CD4-positive, alpha-beta T cell treated with Interleukin-15 for 4 hours (primary cell): ENCODE measurements around the gene PCDHGC5.

Experiments
- DNase-seq: peaks from one replicate; pipeline ENCODE4 v3.0.0-alpha.2; 2020; ENCODE audit warnings: low spot score

The PCDHGC5 gene

DNA sequence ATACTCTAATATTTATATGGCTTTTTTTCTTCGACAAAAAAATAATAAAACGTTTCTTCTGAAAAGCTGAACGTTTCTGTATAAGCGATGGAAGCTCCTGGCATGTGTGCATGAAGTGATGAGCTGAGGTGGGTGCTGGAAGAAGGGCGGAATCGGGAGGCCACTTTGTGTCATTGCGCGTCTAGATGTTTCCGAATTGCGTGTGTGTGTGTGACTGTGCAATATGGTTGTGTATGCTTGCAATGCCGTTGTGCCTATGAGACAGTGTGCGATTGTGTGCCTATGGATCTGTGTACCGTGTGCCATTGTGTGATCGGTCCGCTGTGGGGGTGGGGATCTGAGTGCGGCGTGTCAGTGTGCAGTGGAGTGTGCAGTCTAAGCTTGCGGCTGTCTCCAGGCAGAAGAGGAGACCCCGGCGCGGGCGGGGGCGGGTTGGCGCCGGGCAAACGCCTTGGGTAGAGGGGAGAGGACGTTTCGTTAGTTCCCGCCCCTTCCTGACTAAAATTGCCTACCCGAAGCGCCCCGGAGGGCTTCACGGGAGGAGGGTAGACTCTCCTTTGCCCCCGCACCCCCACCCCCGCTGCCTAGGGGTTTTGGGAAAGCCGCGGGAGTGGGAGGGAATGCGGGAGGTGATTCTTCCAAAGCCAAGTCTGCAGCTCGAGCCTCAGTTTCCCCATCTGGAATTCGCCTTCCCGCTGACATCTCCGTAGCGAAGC is 24.2 kb downstream of the PCDHGC5 start:
- peak; percentile 12 for DNase-seq

- peak; percentile 56 for DNase-seq
These were observed 24.9 kb downstream of the PCDHGC5 start for GRCh38 chr5:141513627-141514329.

- no peak for DNase-seq
These were observed 25.7 kb downstream of the PCDHGC5 start for GRCh38 chr5:141514330-141515133.

DNA sequence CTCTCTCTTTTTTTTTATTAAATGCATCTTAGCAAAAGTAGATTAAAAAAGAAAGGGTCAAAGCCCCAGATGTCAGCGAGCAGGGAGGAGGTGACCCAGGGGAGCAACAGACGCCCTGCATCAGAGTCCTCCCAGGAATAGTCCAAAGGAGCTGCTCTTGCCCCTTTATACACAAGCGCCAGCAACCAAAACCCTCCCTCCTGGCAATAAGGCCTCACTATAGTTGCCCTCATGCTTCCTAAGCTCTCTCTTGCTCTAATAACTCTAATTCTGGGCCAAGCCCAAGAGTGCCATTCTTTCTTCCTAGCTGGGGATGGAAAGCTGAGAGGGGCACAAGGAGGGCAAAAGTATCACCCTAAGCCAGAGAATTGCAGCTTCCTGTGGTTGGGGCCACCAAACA is 26.3 kb downstream of the PCDHGC5 start:
- no peak for DNase-seq

DNA sequence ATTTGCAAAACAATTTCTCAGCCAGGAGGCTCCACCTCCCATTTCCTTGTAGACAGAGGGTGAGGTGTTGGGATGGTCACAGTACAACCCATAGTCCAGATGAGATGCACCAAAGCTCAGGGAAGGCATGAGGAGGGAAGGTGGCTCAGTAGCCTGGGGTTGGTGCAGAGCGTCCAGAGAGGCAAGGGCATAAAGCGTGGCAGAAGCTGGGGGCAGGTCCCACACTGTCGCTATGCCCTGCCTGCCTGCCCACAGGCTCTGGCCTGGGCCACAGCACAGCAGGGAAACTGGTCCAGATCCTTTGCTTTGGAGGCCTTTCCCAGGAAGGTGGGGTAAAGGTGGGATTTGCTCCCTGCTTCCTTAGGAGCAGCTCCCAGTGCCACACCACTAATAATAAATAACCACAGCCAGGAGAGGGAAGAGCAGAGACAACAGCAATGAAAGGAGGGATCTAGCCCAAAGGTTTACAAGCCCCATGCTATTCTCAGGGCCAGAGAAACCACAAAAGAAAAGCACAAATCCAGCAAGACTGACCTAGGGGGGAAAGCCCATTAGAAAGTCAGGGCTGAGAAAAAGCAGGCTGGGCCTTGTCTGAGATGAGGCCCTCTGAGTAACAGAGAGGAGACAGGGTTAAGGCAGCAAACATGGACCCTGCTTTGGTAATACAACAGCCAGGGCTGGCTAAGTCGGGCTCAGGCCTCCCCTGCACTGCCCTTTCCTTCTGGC is 27.2 kb downstream of the PCDHGC5 start:
- no peak for DNase-seq

GRCh38 chr5:141516672-141517025 is 27.8 kb downstream of the PCDHGC5 start:
- no peak for DNase-seq

- DNase-seq: no peak
These were observed 28.4 kb downstream of the PCDHGC5 start for GRCh38 chr5:141517312-141517711.

GRCh38 chr5:141517880-141518617 is 29.2 kb downstream of the PCDHGC5 start:
- DNase-seq: no peak

DNA sequence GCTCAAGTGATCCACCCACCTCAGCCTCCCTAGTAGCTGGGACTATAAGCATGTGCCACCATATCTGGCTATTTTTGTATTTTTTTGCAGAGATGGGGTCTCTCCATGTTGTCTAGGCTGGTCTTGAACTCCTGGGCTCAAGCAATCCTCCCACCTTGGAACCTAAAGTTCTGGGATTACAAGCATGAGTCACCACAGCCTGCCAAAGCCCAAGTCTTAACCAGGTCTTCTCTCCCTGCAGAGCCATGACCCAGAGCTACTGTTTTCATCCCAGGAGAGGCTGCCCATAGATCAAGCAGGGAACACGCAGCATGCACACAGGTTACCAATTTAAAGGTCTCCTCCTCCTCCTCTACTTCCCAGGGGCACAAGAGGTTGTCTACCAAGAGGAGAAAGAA is 29.7 kb downstream of the PCDHGC5 start:
- no peak for DNase-seq

GRCh38 chr5:141519605-141520565 is 31.0 kb downstream of the PCDHGC5 start:
- no peak for DNase-seq

DNA sequence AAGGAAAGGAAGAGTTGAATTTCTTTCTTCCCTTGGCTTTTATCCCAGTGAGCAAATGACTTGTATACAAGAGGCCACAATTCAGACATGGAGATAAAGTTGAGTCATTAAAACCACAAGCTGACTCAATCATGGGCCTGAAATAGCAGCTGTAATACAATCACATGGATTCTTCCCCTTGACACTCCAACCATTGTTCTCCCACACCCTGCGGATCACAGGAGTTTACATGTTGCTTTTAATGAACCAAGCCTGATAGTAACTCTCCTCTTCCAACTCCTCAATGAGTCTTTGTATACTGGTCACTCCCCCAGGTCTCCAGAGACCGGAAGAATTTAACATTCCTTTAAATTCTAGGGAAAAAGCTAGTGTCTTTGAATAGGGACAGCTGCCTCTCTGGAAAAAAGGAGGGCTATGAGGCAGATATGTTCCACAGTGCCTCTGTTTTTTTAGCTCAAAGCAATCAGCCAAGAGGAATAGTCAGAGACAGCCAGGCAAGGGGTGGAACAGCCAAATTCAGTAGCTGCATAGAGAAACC is 32.4 kb downstream of the PCDHGC5 start:
- DNase-seq: no peak

DNA sequence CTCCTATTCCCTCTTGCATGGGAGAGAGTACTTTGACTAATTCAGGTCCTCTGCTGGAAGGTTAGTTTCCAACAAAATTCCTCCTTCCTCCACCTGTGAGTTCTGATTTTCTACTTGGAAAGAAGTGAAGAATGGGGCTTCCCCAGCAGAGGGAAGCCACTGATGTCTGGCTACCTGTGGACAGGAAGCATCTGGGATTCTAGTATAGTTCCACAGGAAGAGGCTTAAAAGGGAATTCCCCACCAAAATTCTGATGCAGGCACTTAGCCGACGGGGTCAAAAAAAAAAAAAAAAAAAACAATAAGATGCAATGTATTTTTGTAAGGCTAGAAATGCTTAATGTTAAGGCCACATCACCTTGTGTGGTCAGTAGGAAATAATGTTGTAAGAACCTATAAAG is 33.4 kb downstream of the PCDHGC5 start:
- DNase-seq: no peak

- no peak for DNase-seq
These were observed 35.1 kb downstream of the PCDHGC5 start for GRCh38 chr5:141523991-141524390.

- DNase-seq: peak; percentile 53
These were observed 36.0 kb downstream of the PCDHGC5 start for GRCh38 chr5:141524604-141525597.

DNA sequence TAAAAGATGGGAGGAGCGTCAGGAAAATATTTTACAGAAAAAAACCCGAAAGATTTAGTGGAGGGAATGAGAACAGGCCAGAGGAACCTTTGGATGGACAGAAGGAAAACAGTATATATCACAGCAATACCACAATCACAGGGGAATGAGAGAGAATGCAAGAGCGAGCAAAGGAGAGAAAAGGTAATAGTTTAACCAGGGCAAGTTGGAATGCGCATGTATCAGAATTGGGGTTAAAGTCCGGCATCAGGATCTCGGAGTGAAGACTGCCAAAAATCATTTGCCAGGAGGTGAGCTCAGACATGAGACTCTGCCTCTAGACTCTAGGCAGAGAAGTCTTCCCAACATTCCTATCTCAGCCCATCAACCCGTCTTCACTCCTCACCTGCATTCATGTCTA is 36.8 kb downstream of the PCDHGC5 start:
- DNase-seq: no peak

DNA sequence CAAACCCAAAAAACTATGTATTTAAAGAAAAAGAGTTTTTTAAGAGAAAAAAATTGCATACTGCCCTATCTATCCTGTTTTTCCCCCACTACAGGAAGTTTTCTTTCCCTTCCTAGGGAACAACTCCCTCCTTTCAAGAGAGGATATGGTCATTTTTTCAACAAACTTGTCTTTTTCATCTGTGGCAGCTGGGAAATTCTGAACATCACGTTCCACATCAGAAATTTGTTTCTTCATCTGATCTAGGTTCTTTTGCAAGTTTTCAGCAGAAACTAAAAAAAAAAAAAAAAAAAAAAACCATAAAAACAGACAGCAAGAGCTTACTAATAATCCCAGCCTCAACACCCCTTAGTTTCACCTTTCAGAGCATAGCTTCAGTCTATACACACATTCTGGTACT is 38.5 kb downstream of the PCDHGC5 start:
- no peak for DNase-seq

DNA sequence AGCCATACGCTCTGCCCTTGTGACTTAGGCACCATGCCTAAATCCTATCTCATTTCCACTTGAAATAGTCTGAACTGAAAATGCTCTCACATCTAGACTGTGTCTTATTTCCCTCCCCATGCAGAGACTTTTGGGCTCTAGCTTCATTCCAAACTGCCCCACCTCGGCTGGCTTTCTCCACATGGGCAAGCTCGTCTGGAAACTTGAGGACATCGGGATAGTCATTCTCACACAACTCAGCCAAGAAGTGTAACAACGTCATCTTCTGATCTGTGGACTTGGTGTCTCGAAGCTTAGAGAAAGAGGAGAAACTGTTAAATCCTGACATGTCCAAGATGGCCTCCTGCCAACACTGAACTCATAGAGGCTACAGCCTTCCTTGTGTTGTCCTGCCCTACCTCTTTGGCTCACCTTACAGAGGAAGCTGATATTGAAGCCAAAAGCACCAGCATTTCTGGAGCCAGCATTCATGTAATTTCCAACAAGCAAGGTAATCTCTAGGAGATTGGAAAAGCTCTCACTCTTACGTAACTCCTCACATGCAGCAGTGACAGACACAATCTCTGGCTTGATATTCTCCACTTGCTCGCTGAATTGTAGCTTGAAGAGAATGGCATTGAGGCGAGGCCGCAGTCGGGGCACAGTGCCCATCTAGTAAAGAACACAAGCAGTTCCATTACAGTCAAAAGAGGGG is 39.6 kb downstream of the PCDHGC5 start:
- DNase-seq: no peak

DNA sequence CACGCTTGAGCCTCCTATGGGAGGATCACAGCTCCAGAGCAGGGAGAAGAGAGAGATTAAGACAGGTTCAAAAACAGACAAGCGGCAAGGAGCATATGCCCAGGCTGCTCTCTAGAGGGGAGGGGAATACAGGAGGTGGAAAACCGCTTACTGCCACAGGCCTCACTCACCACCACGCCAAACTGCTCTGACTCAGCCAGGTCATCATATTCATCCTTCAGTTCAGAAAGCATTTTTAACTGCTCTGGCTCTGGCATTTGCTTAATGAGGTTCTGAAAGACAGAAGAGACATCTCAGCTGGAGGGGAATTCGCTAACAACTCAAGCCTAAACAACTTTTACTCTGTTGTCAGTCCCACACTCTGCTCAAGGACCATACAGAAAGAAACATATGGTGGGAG is 40.1 kb downstream of the PCDHGC5 start:
- DNase-seq: no peak
